ENCODE measurements around the gene ANOS1.
"Not testable (repeated sequence)": the region's sequence is repeated elsewhere in the genome, so short reads cannot be mapped to it uniquely, and the experiment has no call there.

ANOS1 gene

DNA sequence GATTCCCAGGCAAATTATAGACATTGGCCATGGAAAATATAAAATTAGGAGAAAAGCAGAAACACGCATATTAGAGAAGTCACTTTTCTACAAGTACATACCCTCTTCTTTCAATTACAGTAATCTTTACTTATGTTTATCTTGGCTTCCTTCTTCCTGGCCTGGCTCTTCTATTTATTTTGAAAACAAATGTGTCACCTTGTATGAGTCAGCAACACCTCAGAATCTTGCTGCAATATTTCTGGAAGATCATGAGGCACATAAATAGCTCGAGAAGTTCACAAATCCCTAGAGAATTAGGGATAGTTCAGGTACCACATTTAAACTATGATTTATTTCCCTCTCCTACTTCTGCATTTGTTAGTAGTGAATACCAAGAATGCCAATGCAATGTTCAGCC, 124.6 kb downstream of the ANOS1 start:
- no peak for DNase-seq

- no peak for DNase-seq
These were observed 127.8 kb downstream of the ANOS1 start for GRCh38 chrX:8604131-8604530.

GRCh38 chrX:8591501-8591900, 140.4 kb downstream of the ANOS1 start:
- no peak for DNase-seq

GRCh38 chrX:8586953-8587352, 145.0 kb downstream of the ANOS1 start:
- DNase-seq: no peak

- DNase-seq: no peak
These were observed 152.3 kb downstream of the ANOS1 start for GRCh38 chrX:8579602-8580001.

DNA sequence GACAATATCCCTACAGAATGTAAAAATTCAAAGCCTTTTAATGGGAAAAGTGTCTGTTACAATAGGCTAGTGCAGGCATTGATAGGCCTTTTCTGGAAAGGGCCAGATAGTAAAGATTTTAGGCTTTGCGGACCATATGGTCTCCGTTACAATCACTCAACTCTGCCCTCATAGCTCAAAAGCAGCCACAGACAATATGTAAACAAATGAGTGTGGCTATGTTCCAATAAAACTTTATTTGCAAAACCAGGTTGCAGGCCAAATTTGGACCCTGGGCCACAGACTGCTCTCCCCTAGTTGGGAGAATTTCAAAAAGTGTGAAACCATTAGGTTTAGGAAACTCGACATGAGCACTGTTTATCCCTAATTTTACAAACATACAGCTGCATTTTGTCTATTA, 155.1 kb downstream of the ANOS1 start:
- DNase-seq: no peak

DNA sequence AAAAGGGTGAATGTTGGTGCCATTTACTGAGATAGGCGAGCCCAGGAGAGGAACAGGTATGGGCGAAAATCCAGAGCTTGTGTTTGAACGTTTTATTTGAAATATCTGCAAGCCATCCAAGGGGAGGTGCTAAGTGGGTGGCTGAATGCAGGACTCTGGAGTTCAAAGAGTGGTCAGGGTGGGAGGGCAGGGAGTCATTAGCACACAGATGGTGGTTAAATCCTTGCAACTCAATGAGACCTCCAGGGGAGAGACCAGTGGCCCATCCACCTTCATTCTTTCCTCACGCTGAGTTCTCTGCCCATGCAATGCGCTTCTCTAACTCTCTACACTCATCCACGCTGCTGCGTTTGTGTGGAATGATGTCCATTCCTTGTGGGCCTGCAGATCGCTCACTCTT, 166.2 kb downstream of the ANOS1 start:
- DNase-seq: no peak

DNA sequence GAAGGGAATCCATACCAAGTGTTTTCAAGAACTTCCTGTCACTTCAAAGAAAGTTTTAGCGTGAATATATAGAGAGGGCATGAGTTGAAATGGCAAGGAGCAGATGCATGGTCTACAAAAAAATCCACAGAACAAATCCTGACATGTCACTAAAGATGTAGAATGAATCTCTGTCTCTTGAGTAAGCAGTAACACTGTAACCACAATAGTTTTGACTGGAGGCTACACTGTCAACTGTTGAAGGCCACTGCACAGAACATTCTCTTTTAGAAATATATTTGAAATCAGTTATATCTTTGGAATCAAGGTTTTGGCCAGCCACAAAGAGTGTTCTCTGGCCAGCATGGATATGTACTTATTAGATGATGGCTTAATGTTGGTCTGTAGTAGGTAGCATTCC, 183.5 kb downstream of the ANOS1 start:
- no peak for DNase-seq

- no peak for DNase-seq
These were observed 185.2 kb downstream of the ANOS1 start for GRCh38 chrX:8546715-8547114.

DNA sequence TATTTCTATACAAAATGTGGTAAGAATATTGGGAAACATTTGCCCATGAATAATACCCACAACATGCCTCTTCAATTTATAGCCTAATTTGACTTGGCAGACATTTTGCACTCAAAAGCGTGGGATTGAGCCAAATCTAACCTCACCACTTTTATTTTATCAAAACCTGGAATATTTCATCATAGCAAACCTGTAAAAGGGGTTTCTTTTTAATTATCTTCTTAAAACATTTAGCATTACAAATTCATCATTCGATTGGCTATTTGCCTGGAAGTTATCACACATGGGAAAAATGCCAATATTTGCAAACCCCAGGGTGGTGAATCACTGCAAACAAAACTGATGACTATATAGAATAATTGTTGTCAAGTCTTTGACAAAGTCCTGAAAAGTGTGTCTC, 211.1 kb downstream of the ANOS1 start:
- DNase-seq: no peak

DNA sequence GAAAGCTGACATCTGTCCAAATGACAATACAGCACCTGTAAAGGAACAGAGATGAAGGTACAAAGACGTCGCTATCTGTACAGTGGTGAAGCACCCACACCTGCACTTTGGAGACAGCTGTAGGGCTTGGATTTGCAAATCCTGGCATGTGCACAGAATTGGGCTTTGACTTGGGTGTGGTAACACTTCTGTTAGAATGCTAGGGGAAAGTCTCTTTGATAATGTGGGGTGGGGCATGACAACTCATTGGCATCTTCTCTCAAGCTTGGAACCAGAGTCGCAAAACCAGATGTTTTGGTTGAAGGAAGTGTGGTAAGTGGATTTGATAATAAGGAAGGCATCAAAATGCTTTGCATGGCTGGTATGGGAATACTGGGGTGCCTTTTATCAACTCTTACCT, 211.8 kb downstream of the ANOS1 start:
- no peak for DNase-seq

GRCh38 chrX:8504451-8504850, 227.5 kb downstream of the ANOS1 start:
- no peak for DNase-seq

GRCh38 chrX:8502101-8502500, 229.8 kb downstream of the ANOS1 start:
- DNase-seq: not testable (repeated sequence)

DNA sequence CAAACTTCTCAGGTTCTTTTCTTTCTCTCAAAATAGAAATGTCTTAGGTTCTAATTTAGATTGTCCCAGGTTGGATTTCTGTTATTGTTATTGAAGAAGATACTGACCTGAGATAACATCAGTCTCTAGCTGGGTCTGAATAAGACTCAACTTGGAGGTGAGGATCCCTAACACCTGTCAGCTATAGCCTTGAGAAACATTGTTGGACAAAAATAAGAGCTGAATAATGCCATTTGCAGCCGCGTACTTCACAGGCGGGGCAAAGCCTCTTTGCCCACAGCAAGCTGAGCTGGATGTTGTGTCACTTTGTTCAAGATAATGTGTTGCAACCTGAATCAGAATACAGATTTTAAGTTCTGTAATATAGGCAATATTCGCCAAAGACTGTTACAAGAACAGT, 231.7 kb downstream of the ANOS1 start:
- DNase-seq: no peak

DNA sequence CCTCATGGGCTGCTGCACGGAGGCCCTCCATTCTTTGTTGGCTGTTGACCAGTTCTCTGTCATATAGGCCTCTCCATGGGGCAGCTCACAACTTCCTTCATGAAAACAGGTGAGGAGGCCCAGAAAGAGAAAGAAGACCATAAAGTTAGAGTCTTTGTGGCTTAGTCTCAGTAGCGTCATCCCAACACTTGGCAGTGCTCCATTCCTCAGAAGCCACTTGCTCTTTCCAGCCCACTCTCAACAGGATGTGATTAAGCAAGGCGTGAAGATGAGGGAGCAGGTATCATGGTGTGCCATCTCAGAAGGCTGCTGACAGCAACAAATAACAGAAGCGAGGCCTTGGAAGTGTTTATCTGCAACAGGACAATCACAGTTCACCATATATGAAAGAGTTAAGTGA, 236.9 kb downstream of the ANOS1 start:
- not testable (repeated sequence) for DNase-seq

- DNase-seq: no peak
These were observed 247.5 kb downstream of the ANOS1 start for GRCh38 chrX:8484360-8484949.

Measured in NCI-H1436 (cell line).